Lung (tissue), 12 donors: ENCODE measurements around the gene SOCS7. TPM values are rescaled to one million over a fixed set of nuclear protein-coding genes. Genes with fewer than 3 reads are reported as not detected.
A peak's percentile ranks its signal among the peaks of the same experiment; 100 is the strongest.

Experiments
- ATAC-seq: fragments of 200-7000 bp; cut with Tn5 transposase; one replicate; pipeline ENCODE4 v1.9.1; 2020; ENCODE audit warnings: moderate number of reproducible peaks; ENCODE audit not compliant: insufficient read depth, low FRiP score
- DNase-seq, 3 donors: peaks; one replicate each; pipeline ENCODE4 v3.0.0-alpha.2; 2013 to 2017
- H3K27ac ChIP-seq, 2 donors: one replicate each; pipeline ENCODE4 v1.5.1; 2013; ENCODE audit warnings: mild to moderate bottlenecking in 2 of 2, moderate library complexity in 2 of 2, control low read depth in 1 of 2, inconsistent platforms in 1 of 2, low read depth in 1 of 2, low read length in 1 of 2
- H3K27me3 ChIP-seq, 3 donors: one replicate each; pipeline ENCODE4 v1.5.1; 2013; ENCODE audit warnings: low read length in 2 of 3; ENCODE audit not compliant: control insufficient read depth in 3 of 3, insufficient read depth in 3 of 3
- H3K36me3 ChIP-seq, 4 donors: one replicate each; pipeline ENCODE4 v1.5.1; 2013; ENCODE audit warnings: low read length in 4 of 4, mild to moderate bottlenecking in 1 of 4, moderate library complexity in 1 of 4; ENCODE audit not compliant: control insufficient read depth in 4 of 4, insufficient read depth in 4 of 4
- H3K4me1 ChIP-seq, 5 donors: one replicate each; pipeline ENCODE4 v1.5.1; 2013; ENCODE audit warnings: low read length in 5 of 5, mild to moderate bottlenecking in 2 of 5, moderate library complexity in 1 of 5; ENCODE audit not compliant: control insufficient read depth in 5 of 5, insufficient read depth in 5 of 5
- H3K4me3 ChIP-seq: one replicate; pipeline ENCODE4 v1.5.1; 2013; ENCODE audit warnings: mild to moderate bottlenecking, control low read depth, moderate library complexity
- H3K9ac ChIP-seq, 2 donors: one replicate each; pipeline ENCODE4 v1.5.1; 2013; ENCODE audit warnings: low read length in 2 of 2, control low read depth in 1 of 2; ENCODE audit not compliant: insufficient read depth in 1 of 2
- H3K9me3 ChIP-seq, 4 donors: one replicate each; pipeline ENCODE4 v1.5.1; 2013; ENCODE audit warnings: low read length in 3 of 4, mild to moderate bottlenecking in 1 of 4, moderate library complexity in 1 of 4; ENCODE audit not compliant: control insufficient read depth in 4 of 4, insufficient read depth in 3 of 4
- WGBS, 2 donors: extraction: QIAGEN DNeasy Blood & Tissue Kit; methylation state at CpG; one replicate each; pipeline ENCODE4 v1.1.7; 2013; 5-methylcytosine and 5-hydroxymethylcytosine counted together
- polyA plus RNA-seq, 2 donors: library from polyadenylated mRNA; stranded (reverse); fragments of 200-250 nt; gene quantifications; one replicate each; pipeline ENCODE4 v1.2.1, GENCODE V29; 2013
- total RNA-seq, 2 donors: library from RNA; depleted of rRNA in 1 of 2; stranded (reverse); fragments of >200 nt in 1 of 2; gene quantifications; one replicate each; pipeline ENCODE4 v1.2.1, GENCODE V29; 2014 to 2021
- TF ChIP-seq, protein P1 (sequence below): IDR thresholded peaks from 2 replicates; pipeline ENCODE4 v1.5.1; 2012; ENCODE audit warnings: mild to moderate bottlenecking; ENCODE audit errors: control extremely low read depth, extremely low read depth
- donor health status: control.
- donor health status: control.
- donor health status: Bipolar disorder and iron deficiency.
- donor health status: healthy.
- donor health status: DM: yes; HTN: yes; CAD: no.

The SOCS7 gene
- total and polyA plus RNA-seq, 4 donors: 6.5 to 23.6 (median 10.2) TPM

DNA sequence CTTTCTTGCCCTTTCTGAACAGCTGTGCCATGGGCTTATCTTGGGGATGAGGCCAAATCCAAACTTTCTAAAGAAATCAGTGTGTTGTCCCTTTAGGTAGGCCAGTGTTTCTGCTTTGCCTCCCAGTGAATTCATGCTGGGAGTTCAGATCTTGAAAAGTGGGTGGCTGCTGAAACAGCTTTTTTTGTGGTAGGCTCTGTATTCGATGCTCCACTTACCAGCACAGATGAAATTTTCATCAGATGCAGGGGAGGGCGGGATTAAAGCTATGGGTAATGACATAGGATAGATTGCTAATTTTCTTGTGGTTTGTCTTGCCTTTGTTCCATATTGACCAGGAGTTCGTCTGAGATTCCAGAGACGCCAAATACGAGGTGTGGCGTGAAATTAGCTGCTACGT is 2.8 kb downstream of the SOCS7 start:
- WGBS, 2 donors: 89 to 91% methylated on average over 7 of the region's 7 CpGs
- TF ChIP-seq, protein P1, sequence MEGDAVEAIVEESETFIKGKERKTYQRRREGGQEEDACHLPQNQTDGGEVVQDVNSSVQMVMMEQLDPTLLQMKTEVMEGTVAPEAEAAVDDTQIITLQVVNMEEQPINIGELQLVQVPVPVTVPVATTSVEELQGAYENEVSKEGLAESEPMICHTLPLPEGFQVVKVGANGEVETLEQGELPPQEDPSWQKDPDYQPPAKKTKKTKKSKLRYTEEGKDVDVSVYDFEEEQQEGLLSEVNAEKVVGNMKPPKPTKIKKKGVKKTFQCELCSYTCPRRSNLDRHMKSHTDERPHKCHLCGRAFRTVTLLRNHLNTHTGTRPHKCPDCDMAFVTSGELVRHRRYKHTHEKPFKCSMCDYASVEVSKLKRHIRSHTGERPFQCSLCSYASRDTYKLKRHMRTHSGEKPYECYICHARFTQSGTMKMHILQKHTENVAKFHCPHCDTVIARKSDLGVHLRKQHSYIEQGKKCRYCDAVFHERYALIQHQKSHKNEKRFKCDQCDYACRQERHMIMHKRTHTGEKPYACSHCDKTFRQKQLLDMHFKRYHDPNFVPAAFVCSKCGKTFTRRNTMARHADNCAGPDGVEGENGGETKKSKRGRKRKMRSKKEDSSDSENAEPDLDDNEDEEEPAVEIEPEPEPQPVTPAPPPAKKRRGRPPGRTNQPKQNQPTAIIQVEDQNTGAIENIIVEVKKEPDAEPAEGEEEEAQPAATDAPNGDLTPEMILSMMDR: no peak
- no peak for DNase-seq
- Histone ChIP-seq H3K9me3 (no peaks in the 10 kb centered on the region), H3K27me3 (no peaks in the 10 kb centered on the region), H3K27ac (no peak overlapping the region), H3K36me3 (no peaks in the 10 kb centered on the region), H3K4me3 (no peak overlapping the region), H3K4me1 (peaks cover 4 to 46% (median 17%) of the 10 kb centered on the region in 5 donors), H3K9ac (no peak overlapping the region)
- no peak for ATAC-seq

- ATAC-seq (no peak), DNase-seq (no peak)
- no peak overlapping the region for H3K27ac ChIP-seq
- H3K9ac ChIP-seq: no peak overlapping the region
- WGBS, 2 donors: 87 to 92% methylated on average over 4 of the region's 4 CpGs
- H3K4me3 ChIP-seq: no peak overlapping the region
- peaks cover 4 to 46% (median 17%) of the 10 kb centered on the region in 5 donors for H3K4me1 ChIP-seq
- no peaks in the 10 kb centered on the region for H3K36me3 ChIP-seq
- no peaks in the 10 kb centered on the region for H3K27me3 ChIP-seq
- H3K9me3 ChIP-seq: no peaks in the 10 kb centered on the region
- TF ChIP-seq, protein P1: no peak
These were observed 3.6 kb downstream of the SOCS7 start for GRCh38 chr17:38355251-38355650.

DNA sequence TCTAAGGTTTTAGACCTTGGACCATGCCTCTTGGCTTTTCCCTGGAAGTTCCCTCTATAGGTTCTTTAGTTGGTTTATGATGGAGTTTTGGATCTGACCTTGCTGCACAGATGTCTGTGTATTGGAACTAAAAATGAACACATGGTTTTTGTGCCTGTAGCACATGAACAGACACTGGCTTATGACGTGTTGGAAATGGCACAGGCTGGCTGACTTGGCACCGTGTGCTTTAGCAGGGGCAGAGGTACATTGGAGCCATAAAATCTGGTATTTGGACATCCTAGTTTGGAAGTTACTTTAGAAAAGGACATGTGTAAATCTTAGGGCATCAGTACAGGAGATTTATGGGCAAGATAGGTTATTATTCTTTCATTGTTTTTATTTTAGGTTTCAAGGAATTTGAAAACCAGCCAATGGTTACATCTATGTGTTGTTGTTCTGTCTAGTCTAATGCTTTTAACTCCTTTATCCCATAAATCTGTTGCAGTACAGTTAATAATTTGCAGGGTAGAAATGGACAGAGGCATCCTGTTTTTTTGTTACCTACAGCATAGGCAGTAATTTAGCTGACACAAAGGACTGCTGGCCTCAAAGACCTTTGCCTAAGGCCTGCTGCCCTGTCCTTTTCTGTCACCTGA is 6.0 kb downstream of the SOCS7 start:
- peak in 1 of 3 donors; percentile 17 for DNase-seq
- no peaks in the 10 kb centered on the region for H3K27me3 ChIP-seq
- H3K27ac ChIP-seq: no peak overlapping the region
- H3K9ac ChIP-seq: peak overlapping the region in 1 of 2 donors; percentile 57
- H3K4me3 ChIP-seq: no peak overlapping the region
- no peaks in the 10 kb centered on the region for H3K9me3 ChIP-seq
- no peak for ATAC-seq
- TF ChIP-seq, protein P1: no peak
- H3K4me1 ChIP-seq: peaks cover 0 to 46% (median 17%) of the 10 kb centered on the region in 5 donors
- peaks cover 0 to 7% (median 0%) of the 10 kb centered on the region in 4 donors for H3K36me3 ChIP-seq
- 62 to 83% methylated on average over 2 of the region's 2 CpGs for WGBS, 2 donors
